GM10266 (cell line): ENCODE measurements around the gene TBC1D2.

Experiments
- DNase-seq: peaks from one replicate; pipeline ENCODE4 v3.0.0; 2012; ENCODE audit errors: extremely low spot score
- TF ChIP-seq, protein P1 (sequence below): IDR thresholded peaks from 2 replicates; pipeline ENCODE4 v1.5.1; 2012; ENCODE audit warnings: mild to moderate bottlenecking, low read depth; ENCODE audit not compliant: control insufficient read depth, insufficient read depth; ENCODE audit errors: missing control alignments

The TBC1D2 gene

GRCh38 chr9:98236901-98237487, 18.5 kb downstream of the TBC1D2 start:
- no peak for DNase-seq
- TF ChIP-seq, protein P1, sequence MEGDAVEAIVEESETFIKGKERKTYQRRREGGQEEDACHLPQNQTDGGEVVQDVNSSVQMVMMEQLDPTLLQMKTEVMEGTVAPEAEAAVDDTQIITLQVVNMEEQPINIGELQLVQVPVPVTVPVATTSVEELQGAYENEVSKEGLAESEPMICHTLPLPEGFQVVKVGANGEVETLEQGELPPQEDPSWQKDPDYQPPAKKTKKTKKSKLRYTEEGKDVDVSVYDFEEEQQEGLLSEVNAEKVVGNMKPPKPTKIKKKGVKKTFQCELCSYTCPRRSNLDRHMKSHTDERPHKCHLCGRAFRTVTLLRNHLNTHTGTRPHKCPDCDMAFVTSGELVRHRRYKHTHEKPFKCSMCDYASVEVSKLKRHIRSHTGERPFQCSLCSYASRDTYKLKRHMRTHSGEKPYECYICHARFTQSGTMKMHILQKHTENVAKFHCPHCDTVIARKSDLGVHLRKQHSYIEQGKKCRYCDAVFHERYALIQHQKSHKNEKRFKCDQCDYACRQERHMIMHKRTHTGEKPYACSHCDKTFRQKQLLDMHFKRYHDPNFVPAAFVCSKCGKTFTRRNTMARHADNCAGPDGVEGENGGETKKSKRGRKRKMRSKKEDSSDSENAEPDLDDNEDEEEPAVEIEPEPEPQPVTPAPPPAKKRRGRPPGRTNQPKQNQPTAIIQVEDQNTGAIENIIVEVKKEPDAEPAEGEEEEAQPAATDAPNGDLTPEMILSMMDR = no peak

DNA sequence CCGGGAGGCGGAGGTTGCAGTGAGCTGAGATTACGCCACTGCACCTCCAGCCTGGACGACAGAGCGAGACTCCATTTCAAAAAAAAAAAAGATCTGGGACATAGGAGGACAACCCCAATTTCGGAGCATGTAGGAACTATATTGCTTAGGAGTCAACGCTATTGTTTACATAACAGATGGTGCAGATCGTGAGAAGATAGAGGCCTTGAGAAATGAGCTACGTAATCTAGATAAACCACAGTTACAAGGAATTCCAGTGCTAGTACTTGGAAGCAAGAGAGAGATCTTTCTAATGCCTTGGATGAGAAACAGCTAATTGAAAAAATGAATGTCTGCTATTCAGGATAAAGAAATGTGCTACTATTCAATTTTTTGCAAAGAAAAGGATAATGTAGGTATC, 20.3 kb downstream of the TBC1D2 start:
- DNase-seq = no peak
- TF ChIP-seq, protein P1 = no peak

- DNase-seq = no peak
- TF ChIP-seq, protein P1 = no peak
Measured at GRCh38 chr9:98234245-98234825, 21.1 kb downstream of the TBC1D2 start.

GRCh38 chr9:98232926-98233325, 22.5 kb downstream of the TBC1D2 start:
- no peak for DNase-seq
- TF ChIP-seq, protein P1 = no peak

GRCh38 chr9:98231770-98232478, 23.5 kb downstream of the TBC1D2 start:
- DNase-seq = no peak
- TF ChIP-seq, protein P1 = no peak

DNA sequence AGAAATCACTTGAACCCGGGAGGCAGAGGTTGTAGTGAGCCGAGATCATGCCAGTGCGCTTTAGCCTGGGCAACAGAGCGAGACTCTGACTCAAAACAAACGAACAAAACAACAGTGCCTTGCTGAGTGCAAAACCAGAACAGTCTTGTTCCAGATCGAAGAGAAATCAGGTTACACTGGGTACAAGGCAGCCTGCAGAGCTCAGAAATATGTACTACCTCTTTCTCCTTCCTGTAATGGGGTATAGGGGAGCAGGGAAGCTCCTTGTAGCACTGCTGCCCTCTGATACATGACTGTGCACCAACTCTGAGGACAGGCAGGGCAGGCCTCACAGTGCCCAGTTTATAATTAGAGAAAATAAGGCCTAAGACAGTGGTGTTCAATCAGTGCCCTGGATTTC, 24.7 kb downstream of the TBC1D2 start:
- no peak for DNase-seq
- TF ChIP-seq, protein P1 = no peak

GRCh38 chr9:98230304-98230703, 25.1 kb downstream of the TBC1D2 start:
- DNase-seq = no peak
- TF ChIP-seq, protein P1 = no peak
